HepG2 (cell line): ENCODE data around the gene SRSF6. TPM values are rescaled to one million over a fixed set of nuclear protein-coding genes. Genes with fewer than 3 reads are reported as not detected.
A peak's percentile ranks its signal among the peaks of the same experiment; 100 is the strongest.

ENCODE experiments used
- ATAC-seq: fragments of 200-7000 bp; cut with Tn5 transposase; 3 replicates; pipeline ENCODE4 v1.9.1; 2020; ENCODE audit warnings: mild to moderate bottlenecking, moderate library complexity
- BruUV-seq: library from RNA; stranded (reverse); fragments of 400-500 nt; replicated peaks from 2 replicates; lab custom pipeline; 2021; lab: Mats Ljungman, UMichigan
- CTCF ChIA-PET: fragments of 300-600 bp; formaldehyde crosslinking; extraction: SDS; loops from one replicate; lab custom pipeline; 2021; ENCODE audit warnings: low total read pairs, inconsistent platforms, low intra/inter-chr PET ratio; lab: Yijun Ruan, JAX
- POLR2A ChIA-PET: fragments of 350-600 bp; sonication (Branson Sonifier 250); formaldehyde crosslinking; loops from one replicate; lab custom pipeline; 2020; ENCODE audit warnings: antibody characterized with exemption, inconsistent platforms; lab: Yijun Ruan, JAX
- DNase-seq: peaks from one replicate; pipeline ENCODE4 v3.0.0-alpha.2; 2015; ENCODE audit warnings: low spot score
- FAIRE-seq: peaks from 3 replicates; lab custom pipeline; 2011; peaks lifted over from hg19 to GRCh38; lab: Jason Lieb, UNC
- H2AFZ ChIP-seq: one replicate; pipeline ENCODE4 v1.6.1; 2011; ENCODE audit warnings: low read length, inconsistent platforms
- H3K27ac ChIP-seq: fragments of 300-600 bp; 3 replicates; pipeline ENCODE4 v1.8.0; 2011; ENCODE audit warnings: mixed run types, mild to moderate bottlenecking, mixed read lengths, low read length, inconsistent platforms; ENCODE audit not compliant: insufficient read depth; ENCODE audit errors: extremely low read length
- H3K27me3 ChIP-seq, 2 experiments: fragments of 200-600 bp in 1 of 2; 2 replicates in 1 of 2; 3 replicates in 1 of 2; pipeline versions ENCODE4 v1.6.0 to v1.8.0; 2011; ENCODE audit warnings: low read length in 2 of 2, mild to moderate bottlenecking in 2 of 2, moderate library complexity in 2 of 2, inconsistent platforms in 1 of 2; ENCODE audit not compliant: insufficient read depth in 2 of 2, control insufficient read depth in 1 of 2
- H3K36me3 ChIP-seq, 2 experiments: fragments of 200-600 bp in 1 of 2; replicated peaks in 1 of 2; 2 replicates in 1 of 2; 3 replicates in 1 of 2; pipeline versions ENCODE4 v1.5.1 to v1.8.0; 2011; ENCODE audit warnings: low read length in 2 of 2, inconsistent platforms in 1 of 2; ENCODE audit not compliant: insufficient read depth in 2 of 2, control insufficient read depth in 1 of 2
- H3K4me1 ChIP-seq: 2 replicates; pipeline ENCODE4 v1.5.1; 2012; ENCODE audit warnings: low read length, inconsistent platforms; ENCODE audit not compliant: insufficient read depth
- H3K4me2 ChIP-seq: 2 replicates; pipeline ENCODE4 v1.6.0; 2011; ENCODE audit warnings: low read depth, low read length, inconsistent platforms
- H3K4me3 ChIP-seq, 3 experiments: fragments of 200-600 bp in 1 of 3; sonication (generic), shearing (Covaris generic) in 1 of 3; replicated peaks in 1 of 3; 2 replicates each; pipeline ENCODE4 v1.5.1; 2011 to 2016; ENCODE audit warnings: low read length in 3 of 3, inconsistent platforms in 2 of 3, low read depth in 2 of 3, mild to moderate bottlenecking in 2 of 3, control low read depth in 1 of 3, mixed read lengths in 1 of 3; ENCODE audit not compliant: insufficient read depth in 1 of 3
- H3K79me2 ChIP-seq: one replicate; pipeline ENCODE4 v1.6.1; 2011; ENCODE audit warnings: low read length, inconsistent platforms; ENCODE audit not compliant: insufficient read depth
- H3K9ac ChIP-seq: 2 replicates; pipeline ENCODE4 v1.6.0; 2011; ENCODE audit warnings: mild to moderate bottlenecking, low read depth, low read length, inconsistent platforms; ENCODE audit not compliant: insufficient read depth
- H3K9me3 ChIP-seq: 2 replicates; pipeline ENCODE4 v1.5.1; 2012; ENCODE audit warnings: mild to moderate bottlenecking, low read length
- H4K20me1 ChIP-seq: 2 replicates; pipeline ENCODE4 v1.6.0; 2011; ENCODE audit warnings: inconsistent platforms, mild to moderate bottlenecking, low read length, moderate library complexity; ENCODE audit not compliant: insufficient read depth
- CTCF ChIP-seq: sonication (generic); formaldehyde crosslinking; IDR thresholded peaks from 2 replicates; pipeline ENCODE4 v1.5.0; 2020; ENCODE audit warnings: mild to moderate bottlenecking, missing genetic modification reagents, moderate library complexity
- GABPB1 ChIP-seq: IDR thresholded peaks from 2 replicates; pipeline ENCODE4 v1.6.1; 2016; ENCODE audit warnings: mild to moderate bottlenecking, missing genetic modification reagents, moderate library complexity, missing compliant biosample characterization
- IRF2 ChIP-seq: IDR thresholded peaks from 2 replicates; pipeline ENCODE4 v1.6.1; 2018; ENCODE audit warnings: missing genetic modification reagents, missing compliant biosample characterization
- KLF12 ChIP-seq: sonication (generic); formaldehyde crosslinking; IDR thresholded peaks from 2 replicates; pipeline ENCODE4 v1.4.0; 2020; ENCODE audit warnings: missing genetic modification reagents, borderline replicate concordance
- NONO ChIP-seq, 2 experiments: fragments of 450-650 bp in 1 of 2; sonication (generic) in 1 of 2; formaldehyde crosslinking in 1 of 2; IDR thresholded peaks in 1 of 2; conservative IDR thresholded peaks in 1 of 2; 2 replicates each; pipeline versions ENCODE4 v1.6.1 to v1.8.0; 2017 to 2022; ENCODE audit warnings: mild to moderate bottlenecking in 1 of 2, missing genetic modification reagents in 1 of 2, moderate library complexity in 1 of 2
- POLR2G ChIP-seq: fragments of 200-400 bp; formaldehyde crosslinking; IDR thresholded peaks from 2 replicates; pipeline ENCODE4 v1.6.1; 2018; ENCODE audit warnings: mild to moderate bottlenecking, low read depth, low read length, moderate library complexity
- SALL2 ChIP-seq: sonication (generic); formaldehyde crosslinking; IDR thresholded peaks from 2 replicates; pipeline ENCODE4 v1.8.1; 2023; ENCODE audit warnings: mild to moderate bottlenecking, missing genetic modification reagents, inconsistent platforms
- SMC3 ChIP-seq: IDR thresholded peaks from 2 replicates; pipeline ENCODE4 v1.6.1; 2011; ENCODE audit warnings: low read length, improper control_type of control experiment
- SRSF1 ChIP-seq: fragments of 200-400 bp; formaldehyde crosslinking; optimal IDR thresholded peaks from 2 replicates; pipeline ENCODE3; 2017; ENCODE audit warnings: mild to moderate bottlenecking, low read depth, low read length, moderate library complexity
- STAG1 ChIP-seq: sonication (generic); formaldehyde crosslinking; IDR thresholded peaks from 2 replicates; pipeline ENCODE4 v1.4.0; 2020; ENCODE audit warnings: missing genetic modification reagents
- TARDBP ChIP-seq: sonication (generic); formaldehyde crosslinking; IDR thresholded peaks from 2 replicates; pipeline ENCODE4 v1.8.0; 2022; ENCODE audit warnings: mild to moderate bottlenecking, missing genetic modification reagents
- YEATS4 ChIP-seq: sonication (generic); formaldehyde crosslinking; IDR thresholded peaks from 2 replicates; pipeline ENCODE4 v1.4.0; 2020; ENCODE audit warnings: missing genetic modification reagents, borderline replicate concordance
- ZNF570 ChIP-seq: sonication (generic); formaldehyde crosslinking; IDR thresholded peaks from 2 replicates; pipeline ENCODE4 v1.4.0; 2020; ENCODE audit warnings: mild to moderate bottlenecking, missing genetic modification reagents, borderline replicate concordance
- WGBS: methylation state at CpG from one replicate; pipeline ENCODE4 v1.1.6; 2017; ENCODE audit warnings: low lambda C conversion rate; 5-methylcytosine and 5-hydroxymethylcytosine counted together
- in situ Hi-C: cut with HindIII; loops from 2 replicates; pipeline ENCODE4 v1.10.0; 2017; ENCODE audit warnings: low pct_unique_long_range_greater_than_20kb; ENCODE audit not compliant: extremely low pct_ligation_motif_present
- intact Hi-C: fragments of 100-400 bp; cut with micrococcal nuclease; formaldehyde crosslinking; loops from one replicate; pipeline ENCODE4 v1.10.0; 2022; ENCODE audit not compliant: unreplicated experiment
- polyA plus RNA-seq, 8 experiments: library from polyadenylated mRNA; depleted of rRNA in 3 of 8; stranded (reverse) in 7 of 8; unstranded in 1 of 8; fragments of >200 nt; fragmentation: Illumina TruSeq in 4 of 8; extraction: Trizol in 4 of 8; gene quantifications; 2 replicates each; pipeline versions ENCODE4 v1.2.1 to v1.2.3, GENCODE V29; 2011 to 2016; ENCODE audit warnings: low read depth in 4 of 8, missing spikeins in 1 of 8, mixed read lengths in 1 of 8; ENCODE audit not compliant: insufficient read depth in 1 of 8
- total RNA-seq, 5 experiments: library from RNA; depleted of rRNA; stranded (reverse); fragments of >200 nt; fragmentation: Illumina TruSeq; extraction: Trizol; gene quantifications; 2 replicates each; pipeline ENCODE4 v1.2.3, GENCODE V29; 2016; ENCODE audit warnings: low read depth in 1 of 5
- TF ChIP-seq, protein P1 (sequence below): sonication (generic); formaldehyde crosslinking; IDR thresholded peaks from 2 replicates; pipeline ENCODE4 v1.8.0; 2022; ENCODE audit warnings: mild to moderate bottlenecking, missing genetic modification reagents
- TF ChIP-seq, protein P2 (sequence below): sonication (generic); formaldehyde crosslinking; IDR thresholded peaks from 2 replicates; pipeline ENCODE4 v1.4.0; 2020; ENCODE audit warnings: missing genetic modification reagents
- TF ChIP-seq, protein P3 (sequence below): sonication (generic); formaldehyde crosslinking; IDR thresholded peaks from 2 replicates; pipeline ENCODE4 v1.8.0; 2022; ENCODE audit warnings: missing genetic modification reagents, low read depth, mild to moderate bottlenecking, borderline replicate concordance
- TF ChIP-seq, protein P4 (sequence below): sonication (generic); formaldehyde crosslinking; IDR thresholded peaks from 2 replicates; pipeline ENCODE4 v1.4.0; 2020; ENCODE audit warnings: mild to moderate bottlenecking, missing genetic modification reagents

The SRSF6 gene
- total and polyA plus RNA-seq, 2 of the 13 experiments (the other 11 are each of a cell fraction or from before 2014, with no cell fraction given), result 156 to 194 TPM

DNA sequence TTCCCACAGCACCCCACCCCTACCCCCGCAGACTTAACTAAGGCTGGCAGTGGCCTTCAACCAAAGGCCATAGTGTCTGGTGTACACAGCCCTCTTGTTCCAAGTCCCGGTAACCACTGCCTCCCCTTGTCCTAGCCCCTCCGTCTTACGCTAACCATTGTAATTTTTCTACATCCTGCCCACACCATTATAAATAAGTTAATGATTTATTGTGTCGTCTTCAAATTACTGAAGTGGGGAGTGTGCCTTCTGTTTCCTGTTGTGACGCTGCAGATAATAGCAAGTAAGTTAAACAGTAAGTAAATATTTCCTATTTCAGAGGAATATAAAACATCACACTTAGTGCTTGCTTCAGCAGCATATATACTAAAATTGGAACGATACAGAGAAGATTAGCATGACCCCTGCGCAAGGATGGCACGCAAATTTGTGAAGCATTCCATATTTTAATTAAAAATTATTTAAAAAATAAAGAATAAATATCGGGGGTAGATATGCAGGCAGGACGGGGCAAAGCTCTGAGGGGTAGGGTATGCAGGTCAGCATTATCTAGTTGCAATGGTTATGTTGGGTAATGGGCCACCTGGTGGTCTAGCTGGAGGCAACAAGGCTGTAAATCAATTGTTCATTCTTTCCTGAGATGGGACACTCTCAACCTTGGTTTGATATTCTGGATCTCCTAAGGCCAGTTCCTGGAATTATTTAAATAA, 15.1 kb downstream of the SRSF6 start:
- intact Hi-C loops, result no loop called here
- no peak for FAIRE-seq
- TF ChIP-seq CTCF, result peak; percentile 33
- no peak for TF ChIP-seq SRSF1
- TF ChIP-seq, protein P1, sequence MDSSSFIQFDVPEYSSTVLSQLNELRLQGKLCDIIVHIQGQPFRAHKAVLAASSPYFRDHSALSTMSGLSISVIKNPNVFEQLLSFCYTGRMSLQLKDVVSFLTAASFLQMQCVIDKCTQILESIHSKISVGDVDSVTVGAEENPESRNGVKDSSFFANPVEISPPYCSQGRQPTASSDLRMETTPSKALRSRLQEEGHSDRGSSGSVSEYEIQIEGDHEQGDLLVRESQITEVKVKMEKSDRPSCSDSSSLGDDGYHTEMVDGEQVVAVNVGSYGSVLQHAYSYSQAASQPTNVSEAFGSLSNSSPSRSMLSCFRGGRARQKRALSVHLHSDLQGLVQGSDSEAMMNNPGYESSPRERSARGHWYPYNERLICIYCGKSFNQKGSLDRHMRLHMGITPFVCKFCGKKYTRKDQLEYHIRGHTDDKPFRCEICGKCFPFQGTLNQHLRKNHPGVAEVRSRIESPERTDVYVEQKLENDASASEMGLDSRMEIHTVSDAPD, result no peak
- TF ChIP-seq STAG1 (CRISPR knock-in tag), result no peak
- TF ChIP-seq YEATS4, result no peak
- 0 out of 2 replicates have a peak, but pooled peaks have one; percentile 21 for TF ChIP-seq POLR2G
- peak; percentile 5; the same call in 1 of the 2 replicates for TF ChIP-seq SMC3
- no peak for TF ChIP-seq GABPB1 (CRISPR knock-in tag)
- no peak for TF ChIP-seq NONO (IDR thresholded peaks at IDR 0.05)
- no peak for TF ChIP-seq NONO (CRISPR knock-in tag; conservative IDR thresholded peaks at IDR 0.05)
- TF ChIP-seq, protein P2, sequence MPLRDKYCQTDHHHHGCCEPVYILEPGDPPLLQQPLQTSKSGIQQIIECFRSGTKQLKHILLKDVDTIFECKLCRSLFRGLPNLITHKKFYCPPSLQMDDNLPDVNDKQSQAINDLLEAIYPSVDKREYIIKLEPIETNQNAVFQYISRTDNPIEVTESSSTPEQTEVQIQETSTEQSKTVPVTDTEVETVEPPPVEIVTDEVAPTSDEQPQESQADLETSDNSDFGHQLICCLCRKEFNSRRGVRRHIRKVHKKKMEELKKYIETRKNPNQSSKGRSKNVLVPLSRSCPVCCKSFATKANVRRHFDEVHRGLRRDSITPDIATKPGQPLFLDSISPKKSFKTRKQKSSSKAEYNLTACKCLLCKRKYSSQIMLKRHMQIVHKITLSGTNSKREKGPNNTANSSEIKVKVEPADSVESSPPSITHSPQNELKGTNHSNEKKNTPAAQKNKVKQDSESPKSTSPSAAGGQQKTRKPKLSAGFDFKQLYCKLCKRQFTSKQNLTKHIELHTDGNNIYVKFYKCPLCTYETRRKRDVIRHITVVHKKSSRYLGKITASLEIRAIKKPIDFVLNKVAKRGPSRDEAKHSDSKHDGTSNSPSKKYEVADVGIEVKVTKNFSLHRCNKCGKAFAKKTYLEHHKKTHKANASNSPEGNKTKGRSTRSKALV (CRISPR knock-in tag), result no peak
- no peak for TF ChIP-seq ZNF570 (CRISPR knock-in tag)
- TF ChIP-seq, protein P3, sequence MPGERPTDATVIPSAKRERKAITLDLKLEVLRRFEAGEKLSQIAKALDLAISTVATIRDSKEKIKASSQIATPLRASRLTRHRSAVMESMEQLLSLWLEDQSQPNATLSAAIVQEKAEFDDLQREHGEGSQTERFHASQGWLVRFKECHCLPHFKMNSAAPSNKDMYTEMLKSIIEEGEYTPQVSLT (CRISPR knock-in tag), result no peak
- TF ChIP-seq IRF2 (CRISPR knock-in tag), result no peak
- 0 out of 2 replicates have a peak, but pooled peaks have one; percentile 7 for TF ChIP-seq TARDBP
- TF ChIP-seq, protein P4, sequence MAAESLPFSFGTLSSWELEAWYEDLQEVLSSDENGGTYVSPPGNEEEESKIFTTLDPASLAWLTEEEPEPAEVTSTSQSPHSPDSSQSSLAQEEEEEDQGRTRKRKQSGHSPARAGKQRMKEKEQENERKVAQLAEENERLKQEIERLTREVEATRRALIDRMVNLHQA (CRISPR knock-in tag), result no peak
- no peak for TF ChIP-seq KLF12 (CRISPR knock-in tag)
- no peak for TF ChIP-seq SALL2

More for the DNA sequence above, 15.1 kb downstream of the SRSF6 start:
- DNase-seq (no peak), ATAC-seq (peak; percentile 2; the same call in 1 of the 3 replicates)
- peaks cover 0 to 4% of the 10 kb centered on the region in 2 experiments; a peak in 2 of 5 replicates for H3K36me3 ChIP-seq
- in situ Hi-C loops, result no loop called here
- ChIA-PET POLR2A (interaction anchor here (1.3 to 2.1 kb wide), 2 partner anchors 16 kb away, joined by 6 to 13 read pairs; partner anchors contain the start of gene SRSF6), CTCF (interaction anchor here (0.7 kb wide), 1 partner anchor 624 kb away, joined by 3 read pairs; no protein-coding TSS in a partner anchor)
- no peaks in the 10 kb centered on the region for H3K79me2 ChIP-seq
- H3K9me3 ChIP-seq, result no peaks in the 10 kb centered on the region
- BruUV-seq, result no TSS peak
- H3K27me3 ChIP-seq, result no peaks in the 10 kb centered on the region
- H3K4me3 ChIP-seq, result no peak overlapping the region
- no peaks in the 10 kb centered on the region; the same call in 1 of the 2 replicates for H4K20me1 ChIP-seq
- H3K4me1 ChIP-seq, result no peaks in the 10 kb centered on the region
- H3K27ac ChIP-seq, result no peak overlapping the region
- 93% methylated on average over 11 of the region's 11 CpGs for WGBS
- H3K9ac ChIP-seq, result no peak overlapping the region
- no peak overlapping the region for H2AFZ ChIP-seq
- H3K4me2 ChIP-seq, result no peak overlapping the region
